Erythroblast (primary cell): ENCODE data around the gene BICDL1.
"Not testable (repeated sequence)": the region's sequence is repeated elsewhere in the genome, so short reads cannot be mapped to it uniquely, and the experiment has no call there.

Experiments
- DNase-seq, 2 experiments: peaks; one replicate each; lab custom pipeline; 2025; lab: John Stamatoyannopoulos, UW
- GATA1 ChIP-seq: IDR thresholded peaks from 2 replicates; pipeline ENCODE4 v1.6.1; 2011; ENCODE audit warnings: low read depth, mild to moderate bottlenecking, control low read depth, low read length, moderate library complexity
- POLR2A ChIP-seq: IDR thresholded peaks from 2 replicates; pipeline ENCODE4 v1.6.1; 2011; ENCODE audit warnings: mild to moderate bottlenecking, low read length

BICDL1 gene

GRCh38 chr12:119988472-119989360 lies at the start of gene BICDL1:
Gene BICDL1 (plus strand): TSS chr12:119989236. CDS start chr12:119989869, 633 bp downstream.
- DNase-seq, result peak; percentile 76 to 88
- TF ChIP-seq POLR2A (no peak), GATA1 (no peak)

- no peak for TF ChIP-seq GATA1
- no peak for TF ChIP-seq POLR2A
- DNase-seq, result no peak
Observed at GRCh38 chr12:119940897-119941296, 48.1 kb upstream of the BICDL1 start.

- no peak for DNase-seq
- TF ChIP-seq POLR2A (no peak), GATA1 (no peak)
Observed at GRCh38 chr12:119942386-119942785, 46.6 kb upstream of the BICDL1 start.

GRCh38 chr12:119946213-119946612 lies 42.8 kb upstream of the BICDL1 start:
- DNase-seq, result no peak
- TF ChIP-seq GATA1 (no peak), POLR2A (no peak)

GRCh38 chr12:119949145-119949544 lies 39.9 kb upstream of the BICDL1 start:
- no peak for DNase-seq
- TF ChIP-seq GATA1, result no peak
- TF ChIP-seq POLR2A, result no peak

- no peak for TF ChIP-seq GATA1
- no peak for DNase-seq
Observed at GRCh38 chr12:119949594-119949993, 39.4 kb upstream of the BICDL1 start.

GRCh38 chr12:119956047-119956446 lies 33.0 kb upstream of the BICDL1 start:
- TF ChIP-seq POLR2A (no peak), GATA1 (no peak)
- no peak for DNase-seq

- DNase-seq, result no peak
Observed at GRCh38 chr12:119957135-119957534, 31.9 kb upstream of the BICDL1 start.

GRCh38 chr12:119959435-119959834 lies 29.6 kb upstream of the BICDL1 start:
- DNase-seq, result no peak

More at GRCh38 chr12:119957135-119957534, 31.9 kb upstream of the BICDL1 start:
- TF ChIP-seq POLR2A (no peak), GATA1 (no peak)

GRCh38 chr12:119964123-119964522 lies 24.9 kb upstream of the BICDL1 start:
- TF ChIP-seq GATA1 (no peak), POLR2A (no peak)
- DNase-seq, result no peak

More at GRCh38 chr12:119959435-119959834, 29.6 kb upstream of the BICDL1 start:
- TF ChIP-seq GATA1 (no peak), POLR2A (no peak)

- no peak for DNase-seq
- TF ChIP-seq POLR2A, result no peak
- no peak for TF ChIP-seq GATA1
Observed at GRCh38 chr12:119964929-119965328, 24.1 kb upstream of the BICDL1 start.

- TF ChIP-seq GATA1 (no peak), POLR2A (no peak)
- DNase-seq, result no peak
Observed at GRCh38 chr12:119980242-119980641, 8.8 kb upstream of the BICDL1 start.

GRCh38 chr12:119980702-119981101 lies 8.3 kb upstream of the BICDL1 start:
- DNase-seq, result not testable (repeated sequence)

- no peak for TF ChIP-seq GATA1
- DNase-seq, result peak in 1 of 2 experiments; percentile 56
Observed at GRCh38 chr12:119989361-119989730, 310 bp downstream of the BICDL1 start.
